HG03280 (cell line): ENCODE results near the gene RSBN1L.
"Not testable (repeated sequence)": the region's sequence is repeated elsewhere in the genome, so short reads cannot be mapped to it uniquely, and the experiment has no call there.

ENCODE experiments used
- ATAC-seq: cut with Tn5 transposase; IDR thresholded peaks from one replicate; pipeline ENCODE4 v1.9.1; 2021; ENCODE audit warnings: mild to moderate bottlenecking, moderate library complexity; ENCODE audit not compliant: unreplicated experiment

The RSBN1L gene

GRCh38 chr7:77765481-77765880 lies 69.2 kb downstream of the RSBN1L start:
- no peak for ATAC-seq

GRCh38 chr7:77765906-77766800 lies 69.9 kb downstream of the RSBN1L start:
- ATAC-seq = no peak

- no peak for ATAC-seq
Observed at GRCh38 chr7:77766801-77767605, 70.7 kb downstream of the RSBN1L start.

GRCh38 chr7:77770316-77770715 lies 74.1 kb downstream of the RSBN1L start:
- no peak for ATAC-seq

GRCh38 chr7:77771901-77772300 lies 75.6 kb downstream of the RSBN1L start:
- ATAC-seq = no peak

GRCh38 chr7:77778535-77778934 lies 82.3 kb downstream of the RSBN1L start:
- no peak for ATAC-seq

GRCh38 chr7:77782383-77782782 lies 86.1 kb downstream of the RSBN1L start:
- ATAC-seq = no peak

- ATAC-seq = no peak
Observed at GRCh38 chr7:77783111-77783510, 86.9 kb downstream of the RSBN1L start.

- no peak for ATAC-seq
Observed at GRCh38 chr7:77783545-77783944, 87.3 kb downstream of the RSBN1L start.

- ATAC-seq = not testable (repeated sequence)
Observed at GRCh38 chr7:77784426-77784825, 88.2 kb downstream of the RSBN1L start.

GRCh38 chr7:77786018-77786417 lies 89.8 kb downstream of the RSBN1L start:
- ATAC-seq = no peak

GRCh38 chr7:77786741-77787140 lies 90.5 kb downstream of the RSBN1L start:
- no peak for ATAC-seq

GRCh38 chr7:77788327-77788902 lies 92.2 kb downstream of the RSBN1L start:
- no peak for ATAC-seq

GRCh38 chr7:77791336-77791735 lies 95.1 kb downstream of the RSBN1L start:
- ATAC-seq = no peak

GRCh38 chr7:77791956-77792355 lies 95.7 kb downstream of the RSBN1L start:
- no peak for ATAC-seq

- ATAC-seq = no peak
Observed at GRCh38 chr7:77794000-77794399, 97.7 kb downstream of the RSBN1L start.

GRCh38 chr7:77796109-77796508 lies 99.8 kb downstream of the RSBN1L start:
- ATAC-seq = no peak

GRCh38 chr7:77796960-77797359 lies 100.7 kb downstream of the RSBN1L start:
- no peak for ATAC-seq

GRCh38 chr7:77797734-77798393 lies 101.6 kb downstream of the RSBN1L start:
- ATAC-seq = peak; percentile 32

- ATAC-seq = peak; percentile 92
Observed at GRCh38 chr7:77798394-77799077, 102.3 kb downstream of the RSBN1L start, which contains the start of the genes PHTF2 and TMEM60. Gene PHTF2, plus strand, starts transcription at chr7:77798773. Gene TMEM60, minus strand, starts transcription at chr7:77798434. Its CDS starts 4,061 bp downstream, at chr7:77794373.
